Neural progenitor cell (in vitro differentiated cells): ENCODE data around the gene SSBP2. TPM values are rescaled to one million over a fixed set of nuclear protein-coding genes. Genes with fewer than 3 reads are reported as not detected.
A peak's percentile ranks its signal among the peaks of the same experiment; 100 is the strongest.
"Not testable (repeated sequence)": the region's sequence is repeated elsewhere in the genome, so short reads cannot be mapped to it uniquely, and the experiment has no call there.

Experiments used
- DNase-seq: peaks from one replicate; pipeline ENCODE4 v3.0.0-alpha.2; 2016; ENCODE audit warnings: low spot score
- H2AFZ ChIP-seq: fragments of 200-600 bp; sonication (generic); replicated peaks from 2 replicates; pipeline ENCODE4 v1.6.1; 2016; ENCODE audit warnings: antibody characterized with exemption
- H3F3A ChIP-seq: fragments of 200-600 bp; sonication (generic); 2 replicates; pipeline ENCODE4 v1.6.1; 2016; ENCODE audit warnings: antibody characterized with exemption, low read depth
- H3K27ac ChIP-seq: fragments of 200-600 bp; sonication (generic); 2 replicates; pipeline ENCODE4 v1.5.1; 2016; ENCODE audit warnings: mild to moderate bottlenecking
- H3K27me3 ChIP-seq: fragments of 200-600 bp; sonication (generic); 2 replicates; pipeline ENCODE4 v1.6.1; 2016; ENCODE audit warnings: mild to moderate bottlenecking, moderate library complexity
- H3K36me3 ChIP-seq: fragments of 200-600 bp; sonication (generic); 2 replicates; pipeline ENCODE4 v1.5.1; 2016
- H3K4me1 ChIP-seq: fragments of 200-600 bp; sonication (generic); 2 replicates; pipeline ENCODE4 v1.6.1; 2016; ENCODE audit warnings: mixed run types
- H3K4me2 ChIP-seq: fragments of 200-600 bp; sonication (generic); 2 replicates; pipeline ENCODE4 v1.6.1; 2016
- H3K4me3 ChIP-seq: fragments of 200-600 bp; sonication (generic); 2 replicates; pipeline ENCODE4 v1.5.1; 2016
- H3K79me2 ChIP-seq: fragments of 200-600 bp; sonication (generic); 2 replicates; pipeline ENCODE4 v1.6.1; 2016; ENCODE audit warnings: low read depth
- H3K9ac ChIP-seq: fragments of 200-600 bp; sonication (generic); 2 replicates; pipeline ENCODE4 v1.6.1; 2016
- H3K9me3 ChIP-seq: fragments of 200-600 bp; sonication (generic); 2 replicates; pipeline ENCODE4 v1.5.1; 2016; ENCODE audit warnings: low read depth
- H4K20me1 ChIP-seq: fragments of 200-600 bp; sonication (generic); 2 replicates; pipeline ENCODE4 v1.6.1; 2016; ENCODE audit warnings: low read depth
- H3K27ac Mint-ChIP-seq: 3 replicates; pipeline ENCODE4 v1.8.0; 2021; ENCODE audit warnings: mixed read lengths
- H3K27me3 Mint-ChIP-seq: 2 replicates; pipeline ENCODE4 v1.8.0; 2022; ENCODE audit warnings: low read depth, mild to moderate bottlenecking, inconsistent platforms, moderate library complexity, mixed read lengths; ENCODE audit not compliant: insufficient read depth
- H3K36me3 Mint-ChIP-seq: 3 replicates; pipeline ENCODE4 v1.8.0; 2021; ENCODE audit warnings: mixed read lengths
- H3K4me1 Mint-ChIP-seq: 3 replicates; pipeline ENCODE4 v1.8.0; 2021; ENCODE audit warnings: mixed read lengths
- H3K4me3 Mint-ChIP-seq: 3 replicates; pipeline ENCODE4 v1.8.0; 2021; ENCODE audit warnings: mild to moderate bottlenecking, moderate library complexity, mixed read lengths
- H3K9me3 Mint-ChIP-seq: 3 replicates; pipeline ENCODE4 v1.8.0; 2020; ENCODE audit warnings: mixed read lengths
- CTCF ChIP-seq: fragments of 200-600 bp; sonication (generic); IDR thresholded peaks from 2 replicates; pipeline ENCODE4 v1.5.1; 2017; ENCODE audit warnings: antibody characterized with exemption, mild to moderate bottlenecking
- EZH2 ChIP-seq: fragments of 200-600 bp; sonication (generic); IDR thresholded peaks from 2 replicates; pipeline ENCODE4 v1.6.1; 2017; ENCODE audit warnings: antibody characterized with exemption, mild to moderate bottlenecking, moderate library complexity
- EZH2phosphoT487 ChIP-seq: fragments of 200-600 bp; sonication (generic); IDR thresholded peaks from 2 replicates; pipeline ENCODE4 v1.6.1; 2017; ENCODE audit warnings: antibody characterized with exemption
- total RNA-seq: library from RNA; depleted of rRNA; stranded (reverse); fragments of >200 nt; gene quantifications from 2 replicates; pipeline ENCODE4 v1.2.3, GENCODE V29; 2015; ENCODE audit warnings: low replicate concordance

SSBP2 gene
- total RNA-seq, 1 donor from 2014 or later = 175 TPM

- TF ChIP-seq EZH2phosphoT487 = no peak
- TF ChIP-seq EZH2 = no peak
- no peak for TF ChIP-seq CTCF
- no peak overlapping the region for H3K27ac Mint-ChIP-seq
- Histone ChIP-seq H2AFZ (no peak overlapping the region), H3K4me3 (no peak overlapping the region), H4K20me1 (peaks cover 47% of the 10 kb centered on the region), H3K27ac (no peak overlapping the region), H3K9me3 (no peaks in the 10 kb centered on the region), H3F3A (peaks cover 37% of the 10 kb centered on the region), H3K4me1 (peaks cover 56% of the 10 kb centered on the region), H3K9ac (no peak overlapping the region), H3K27me3 (no peaks in the 10 kb centered on the region), H3K79me2 (peaks cover 45% of the 10 kb centered on the region), H3K4me2 (no peak overlapping the region), H3K36me3 (peaks cover 5% of the 10 kb centered on the region)
- H3K9me3 Mint-ChIP-seq = peaks cover 15% of the 10 kb centered on the region
- H3K4me1 Mint-ChIP-seq = peaks cover 25% of the 10 kb centered on the region
- DNase-seq = no peak
- H3K36me3 Mint-ChIP-seq = peaks cover 39% of the 10 kb centered on the region
- no peaks in the 10 kb centered on the region for H3K27me3 Mint-ChIP-seq
- no peak overlapping the region for H3K4me3 Mint-ChIP-seq
These were observed 149.0 kb downstream of the SSBP2 start for GRCh38 chr5:81601919-81602318.

DNA sequence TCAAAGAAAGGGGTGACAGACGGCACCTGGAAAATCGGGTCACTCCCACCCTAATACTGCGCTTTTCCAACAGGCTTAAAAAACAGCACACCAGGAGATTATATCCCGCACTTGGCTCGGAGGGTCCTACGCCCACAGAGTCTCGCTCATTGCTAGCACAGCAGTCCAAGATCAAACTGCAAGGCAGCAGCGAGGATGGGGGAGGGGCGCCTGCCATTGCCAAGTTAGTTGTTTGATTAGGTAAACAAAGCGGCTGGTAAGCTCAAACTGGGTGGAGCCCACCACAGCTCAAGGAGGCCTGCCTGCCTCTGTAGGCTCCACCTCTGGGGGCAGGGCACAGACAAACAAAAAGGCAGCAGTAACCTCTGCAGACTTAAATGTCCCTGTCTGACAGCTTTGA lies 158.8 kb downstream of the SSBP2 start:
- not testable (repeated sequence) for H4K20me1 ChIP-seq, H3K27ac ChIP-seq, H3K4me1 Mint-ChIP-seq, DNase-seq, H3K27me3 ChIP-seq, H3K36me3 ChIP-seq, H2AFZ ChIP-seq, H3K9ac ChIP-seq, H3K4me3 Mint-ChIP-seq, H3K4me2 ChIP-seq, H3K4me3 ChIP-seq, H3K9me3 ChIP-seq, H3K27me3 Mint-ChIP-seq, H3K27ac Mint-ChIP-seq
- Histone ChIP-seq H3K4me1 (peaks cover 21% of the 10 kb centered on the region), H3K79me2 (peaks cover 43% of the 10 kb centered on the region), H3F3A (peaks cover 21% of the 10 kb centered on the region)
- peaks cover 41% of the 10 kb centered on the region for H3K9me3 Mint-ChIP-seq
- H3K36me3 Mint-ChIP-seq = peaks cover 36% of the 10 kb centered on the region

GRCh38 chr5:81590498-81591384 lies 160.2 kb downstream of the SSBP2 start:
- Histone ChIP-seq H3F3A (peaks cover 21% of the 10 kb centered on the region), H2AFZ (no peak overlapping the region), H3K4me3 (peak overlapping the region; percentile 5), H3K9me3 (peaks cover 5% of the 10 kb centered on the region), H3K79me2 (peaks cover 40% of the 10 kb centered on the region), H3K27me3 (no peaks in the 10 kb centered on the region), H4K20me1 (peaks cover 9% of the 10 kb centered on the region), H3K9ac (no peak overlapping the region), H3K36me3 (peaks cover 4% of the 10 kb centered on the region), H3K4me2 (peak overlapping the region; percentile 40), H3K4me1 (peaks cover 21% of the 10 kb centered on the region), H3K27ac (peak overlapping the region; percentile 86)
- DNase-seq = peak; percentile 35
- Mint-ChIP-seq H3K27ac (peak overlapping the region; percentile 33), H3K9me3 (peaks cover 36% of the 10 kb centered on the region), H3K4me3 (no peak overlapping the region), H3K4me1 (peaks cover 3% of the 10 kb centered on the region), H3K27me3 (peaks cover 4% of the 10 kb centered on the region), H3K36me3 (peaks cover 33% of the 10 kb centered on the region)
- TF ChIP-seq EZH2 (no peak), CTCF (no peak)

- H3K36me3 Mint-ChIP-seq = peaks cover 5% of the 10 kb centered on the region
- Histone ChIP-seq H4K20me1 (peaks cover 19% of the 10 kb centered on the region), H3K4me2 (no peak overlapping the region), H3K4me1 (peaks cover 26% of the 10 kb centered on the region), H3K27ac (no peak overlapping the region), H3K9me3 (no peaks in the 10 kb centered on the region), H3K9ac (no peak overlapping the region), H3K36me3 (no peaks in the 10 kb centered on the region), H3F3A (no peaks in the 10 kb centered on the region), H3K79me2 (peaks cover 26% of the 10 kb centered on the region), H3K27me3 (no peaks in the 10 kb centered on the region), H2AFZ (no peak overlapping the region), H3K4me3 (no peak overlapping the region)
- no peak for DNase-seq
- no peak overlapping the region for H3K27ac Mint-ChIP-seq
- peaks cover 11% of the 10 kb centered on the region for H3K4me1 Mint-ChIP-seq
- no peak for TF ChIP-seq EZH2phosphoT487
- no peak for TF ChIP-seq CTCF
- H3K4me3 Mint-ChIP-seq = no peak overlapping the region
- peaks cover 4% of the 10 kb centered on the region for H3K9me3 Mint-ChIP-seq
- H3K27me3 Mint-ChIP-seq = no peaks in the 10 kb centered on the region
These were observed 171.5 kb downstream of the SSBP2 start for GRCh38 chr5:81579262-81579924.
